ENCODE data around the gene USH1C. TPM values are rescaled to one million over a fixed set of nuclear protein-coding genes. Genes with fewer than 3 reads are reported as not detected.

The USH1C gene
- total RNA-seq, 2 experiments from 2014 or later: not detected

DNA sequence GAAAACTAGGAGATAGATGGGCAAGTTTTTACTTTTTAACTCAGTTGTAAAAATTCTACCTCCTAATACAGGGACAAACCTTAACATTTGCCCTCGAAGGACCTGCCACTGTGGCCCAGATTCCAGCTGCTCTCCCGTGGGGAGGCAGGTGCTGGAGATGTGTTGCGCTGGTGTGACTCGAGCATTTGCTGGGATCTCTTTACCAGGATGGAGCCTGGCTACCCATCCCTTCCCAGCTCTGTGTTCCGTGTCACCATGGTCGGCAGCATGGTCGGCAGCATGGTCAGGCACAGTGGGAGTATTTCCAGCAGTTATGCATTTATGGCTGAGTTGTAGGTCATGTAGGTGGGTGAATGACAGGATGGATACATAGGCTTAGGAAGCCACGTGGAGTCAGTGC is 44.0 kb upstream of the USH1C start:
- intact Hi-C loops (cut with micrococcal nuclease): no loop called here
- no peak for DNase-seq
- ATAC-seq: no peak
- H3K4me3 Mint-ChIP-seq: no peak overlapping the region
- H3K9me3 Mint-ChIP-seq: no peaks in the 10 kb centered on the region
- no peaks in the 10 kb centered on the region for H3K36me3 Mint-ChIP-seq (ENCODE audit: low read depth)
- H3K27me3 Mint-ChIP-seq: peaks cover 5% of the 10 kb centered on the region
- TF ChIP-seq, protein P1, sequence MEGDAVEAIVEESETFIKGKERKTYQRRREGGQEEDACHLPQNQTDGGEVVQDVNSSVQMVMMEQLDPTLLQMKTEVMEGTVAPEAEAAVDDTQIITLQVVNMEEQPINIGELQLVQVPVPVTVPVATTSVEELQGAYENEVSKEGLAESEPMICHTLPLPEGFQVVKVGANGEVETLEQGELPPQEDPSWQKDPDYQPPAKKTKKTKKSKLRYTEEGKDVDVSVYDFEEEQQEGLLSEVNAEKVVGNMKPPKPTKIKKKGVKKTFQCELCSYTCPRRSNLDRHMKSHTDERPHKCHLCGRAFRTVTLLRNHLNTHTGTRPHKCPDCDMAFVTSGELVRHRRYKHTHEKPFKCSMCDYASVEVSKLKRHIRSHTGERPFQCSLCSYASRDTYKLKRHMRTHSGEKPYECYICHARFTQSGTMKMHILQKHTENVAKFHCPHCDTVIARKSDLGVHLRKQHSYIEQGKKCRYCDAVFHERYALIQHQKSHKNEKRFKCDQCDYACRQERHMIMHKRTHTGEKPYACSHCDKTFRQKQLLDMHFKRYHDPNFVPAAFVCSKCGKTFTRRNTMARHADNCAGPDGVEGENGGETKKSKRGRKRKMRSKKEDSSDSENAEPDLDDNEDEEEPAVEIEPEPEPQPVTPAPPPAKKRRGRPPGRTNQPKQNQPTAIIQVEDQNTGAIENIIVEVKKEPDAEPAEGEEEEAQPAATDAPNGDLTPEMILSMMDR (IDR thresholded peaks at IDR 0.05): no peak
- no peak overlapping the region for H3K27ac Mint-ChIP-seq
- H3K4me1 Mint-ChIP-seq (ENCODE audit: low read depth): no peaks in the 10 kb centered on the region
- POLR2A ChIA-PET: no interaction called here
- CTCF ChIA-PET: no interaction called here

DNA sequence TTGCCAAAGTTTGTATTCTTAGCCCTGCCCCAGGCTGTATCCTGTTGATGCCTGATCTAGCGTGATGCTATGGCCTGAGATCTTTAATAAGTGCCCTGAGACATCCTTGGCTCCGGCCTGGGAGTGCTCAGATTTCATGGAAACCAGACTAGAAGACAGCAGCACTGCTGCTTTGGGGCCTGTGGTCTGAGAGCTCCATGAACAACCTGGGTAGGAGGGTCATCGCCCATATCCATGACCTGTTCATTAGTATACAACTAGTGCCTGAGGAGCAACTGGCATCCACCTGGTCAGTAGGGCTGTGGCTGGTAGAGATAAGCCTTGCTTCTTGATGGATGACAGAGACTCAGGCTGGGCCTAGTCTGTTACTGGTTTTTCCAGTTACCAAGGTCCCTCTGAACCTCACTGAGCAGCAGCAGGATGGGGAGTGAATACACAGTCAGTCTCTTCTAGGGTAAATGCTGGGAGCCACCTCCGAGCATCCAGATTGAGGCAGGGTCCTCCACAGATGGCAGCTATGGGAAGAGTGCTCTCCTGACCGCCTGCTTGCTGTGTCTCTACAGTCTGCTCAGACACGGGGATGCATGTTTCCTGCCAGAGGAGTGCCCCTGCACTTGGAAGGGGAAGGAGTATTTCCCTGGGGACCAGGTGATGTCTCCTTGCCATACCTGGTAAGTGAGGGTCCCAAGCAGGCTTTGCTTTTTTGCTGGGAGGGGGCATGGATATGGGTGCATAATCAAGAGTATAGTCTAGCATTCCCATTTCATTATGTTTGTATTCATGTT is 41.9 kb upstream of the USH1C start:
- H3K4me3 Mint-ChIP-seq: no peak overlapping the region
- TF ChIP-seq, protein P1 (IDR thresholded peaks at IDR 0.05): no peak
- no peaks in the 10 kb centered on the region for H3K4me1 Mint-ChIP-seq (ENCODE audit: low read depth)
- DNase-seq (no peak), ATAC-seq (no peak)
- no peak overlapping the region for H3K27ac Mint-ChIP-seq
- POLR2A ChIA-PET: no interaction called here
- no peaks in the 10 kb centered on the region for H3K9me3 Mint-ChIP-seq
- intact Hi-C loops (cut with micrococcal nuclease): no loop called here
- H3K36me3 Mint-ChIP-seq (ENCODE audit: low read depth): no peaks in the 10 kb centered on the region
- H3K27me3 Mint-ChIP-seq: peaks cover 5% of the 10 kb centered on the region
- CTCF ChIA-PET: no interaction called here

DNA sequence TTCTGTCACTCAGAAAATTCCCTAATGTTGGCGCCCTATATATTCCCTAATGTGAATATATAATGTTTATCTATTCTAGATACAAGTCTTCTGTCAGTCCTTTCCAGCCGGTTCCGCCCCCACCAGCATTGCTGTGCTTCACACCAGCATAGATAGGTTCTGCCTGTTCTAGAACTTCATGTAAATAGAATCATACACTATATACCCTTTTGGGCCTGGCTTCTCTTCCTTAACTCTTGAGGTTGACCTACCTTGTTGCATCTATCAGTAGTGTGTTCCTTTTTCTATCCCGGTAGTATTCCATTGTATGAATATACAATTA is 37.5 kb upstream of the USH1C start:
- H3K36me3 Mint-ChIP-seq (ENCODE audit: low read depth): no peaks in the 10 kb centered on the region
- ATAC-seq (no peak), DNase-seq (no peak)
- H3K27ac Mint-ChIP-seq: no peak overlapping the region
- H3K9me3 Mint-ChIP-seq: no peaks in the 10 kb centered on the region
- intact Hi-C loops (cut with micrococcal nuclease): no loop called here
- TF ChIP-seq, protein P1 (IDR thresholded peaks at IDR 0.05): no peak
- H3K27me3 Mint-ChIP-seq: peaks cover 6% of the 10 kb centered on the region
- CTCF ChIA-PET: no interaction called here
- no peaks in the 10 kb centered on the region for H3K4me1 Mint-ChIP-seq (ENCODE audit: low read depth)
- POLR2A ChIA-PET: no interaction called here
- H3K4me3 Mint-ChIP-seq: no peak overlapping the region

DNA sequence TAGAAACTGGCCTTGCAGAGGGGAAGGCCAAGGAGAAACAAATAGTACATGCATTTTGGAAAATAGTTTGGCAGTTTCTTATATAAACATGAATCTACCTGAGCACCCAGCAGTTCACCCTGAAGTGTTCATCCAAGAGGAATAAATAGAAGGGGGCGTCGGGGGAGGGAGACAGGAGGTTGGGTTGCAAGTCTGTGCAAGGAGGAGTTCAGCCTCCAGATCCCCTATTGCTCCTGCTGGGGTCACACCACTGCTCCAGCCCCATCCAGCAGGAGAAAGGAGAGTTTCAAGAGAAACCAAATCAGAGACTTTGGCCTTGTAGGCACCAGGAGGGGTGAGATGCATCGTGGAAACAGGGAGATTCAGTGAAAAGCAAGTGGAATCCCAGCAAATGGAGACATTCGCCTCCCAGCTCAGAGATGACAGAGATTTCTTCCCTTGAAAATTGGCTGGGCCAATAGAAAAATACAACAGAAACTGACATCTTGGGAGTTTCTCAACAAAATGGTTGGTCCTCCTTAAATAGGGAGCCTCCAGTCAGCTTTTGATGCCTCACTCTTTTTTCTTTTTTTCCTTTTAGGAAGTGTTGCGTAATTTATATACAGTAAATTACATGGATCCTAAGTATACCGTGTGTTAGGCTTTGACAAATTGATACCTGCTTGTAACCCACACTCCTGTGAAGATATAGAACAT is 37.0 kb upstream of the USH1C start:
- Mint-ChIP-seq H3K36me3 (ENCODE audit: low read depth) (no peaks in the 10 kb centered on the region), H3K27ac (no peak overlapping the region), H3K4me1 (ENCODE audit: low read depth) (no peaks in the 10 kb centered on the region), H3K4me3 (no peak overlapping the region), H3K27me3 (peaks cover 5% of the 10 kb centered on the region), H3K9me3 (no peaks in the 10 kb centered on the region)
- DNase-seq (no peak), ATAC-seq (no peak)
- ChIA-PET CTCF (no interaction called here), POLR2A (no interaction called here)
- intact Hi-C loops (cut with micrococcal nuclease): no loop called here
- TF ChIP-seq, protein P1 (IDR thresholded peaks at IDR 0.05): no peak

DNA sequence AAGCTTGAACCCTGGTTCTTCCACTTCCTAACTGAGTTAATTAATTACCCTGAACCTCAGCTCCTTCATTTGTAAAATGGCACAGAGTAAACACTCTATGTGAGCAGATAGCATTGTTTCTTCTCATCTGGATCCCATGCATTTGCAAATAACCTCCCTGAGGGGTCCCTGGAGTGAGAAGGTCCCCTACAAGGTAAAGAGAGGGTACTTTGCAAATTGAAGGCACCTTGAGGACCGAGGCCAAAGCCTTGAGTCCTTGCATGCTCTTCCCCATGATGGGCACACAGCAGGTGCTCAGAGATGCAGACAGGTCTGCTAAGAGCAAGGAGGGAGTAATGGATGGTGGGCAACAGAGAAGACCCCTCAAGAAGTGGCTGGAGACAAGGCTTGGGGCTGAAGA is 36.1 kb upstream of the USH1C start:
- H3K27ac Mint-ChIP-seq: no peak overlapping the region
- no peaks in the 10 kb centered on the region for H3K36me3 Mint-ChIP-seq (ENCODE audit: low read depth)
- POLR2A ChIA-PET: no interaction called here
- no peaks in the 10 kb centered on the region for H3K9me3 Mint-ChIP-seq
- no peaks in the 10 kb centered on the region for H3K4me1 Mint-ChIP-seq (ENCODE audit: low read depth)
- H3K4me3 Mint-ChIP-seq: no peak overlapping the region
- TF ChIP-seq, protein P1 (IDR thresholded peaks at IDR 0.05): no peak
- peaks cover 5% of the 10 kb centered on the region for H3K27me3 Mint-ChIP-seq
- ATAC-seq (no peak), DNase-seq (no peak)
- CTCF ChIA-PET: no interaction called here
- intact Hi-C loops (cut with micrococcal nuclease): no loop called here

Measured in activated CD8-positive, alpha-beta T cell treated with anti-CD3 and anti-CD28 coated beads for 36 hours (primary cell).